Stimulated activated CD8-positive, alpha-beta memory T cell treated with anti-CD3 and anti-CD28 coated beads, Interleukin-12 subunit alpha, Interleukin-12 subunit beta, amount 100 ng/mL, for 1 hour (primary cell): ENCODE data around the gene POPDC2.

Experiments used
- DNase-seq: peaks from one replicate; pipeline ENCODE4 v3.0.0-alpha.2; 2020; ENCODE audit warnings: low read depth

Gene POPDC2

DNA sequence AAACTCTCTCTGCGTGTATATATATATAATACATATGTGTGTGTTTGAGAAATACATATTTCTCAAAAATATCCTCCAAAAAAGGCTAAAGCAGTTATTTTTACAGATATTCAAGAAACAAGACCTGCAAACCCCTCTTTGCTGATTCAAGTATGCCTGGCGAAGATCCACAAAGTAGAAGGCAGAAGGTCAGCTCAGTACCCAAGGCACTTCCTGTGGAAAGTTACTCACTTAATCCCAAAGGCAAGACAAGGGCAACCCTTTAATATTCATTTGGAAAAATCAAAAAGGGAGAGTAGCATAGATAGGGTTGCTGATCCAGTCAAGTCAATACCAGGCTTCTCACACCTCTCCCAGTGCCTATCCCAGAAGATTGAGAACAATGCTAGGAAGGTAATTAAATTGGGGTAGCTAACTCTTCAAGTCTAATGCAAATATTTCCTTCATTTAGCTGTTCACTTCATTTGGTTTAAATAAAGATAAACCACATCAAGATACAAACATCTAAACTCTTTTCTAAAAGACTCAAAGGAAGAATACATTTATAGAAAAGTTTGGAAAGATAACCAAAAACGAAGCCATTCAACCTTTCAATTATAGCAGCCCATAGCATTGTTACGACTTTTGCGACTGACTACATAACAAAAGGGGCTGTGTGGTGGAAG, 9.6 kb upstream of the POPDC2 start:
- no peak for DNase-seq

DNA sequence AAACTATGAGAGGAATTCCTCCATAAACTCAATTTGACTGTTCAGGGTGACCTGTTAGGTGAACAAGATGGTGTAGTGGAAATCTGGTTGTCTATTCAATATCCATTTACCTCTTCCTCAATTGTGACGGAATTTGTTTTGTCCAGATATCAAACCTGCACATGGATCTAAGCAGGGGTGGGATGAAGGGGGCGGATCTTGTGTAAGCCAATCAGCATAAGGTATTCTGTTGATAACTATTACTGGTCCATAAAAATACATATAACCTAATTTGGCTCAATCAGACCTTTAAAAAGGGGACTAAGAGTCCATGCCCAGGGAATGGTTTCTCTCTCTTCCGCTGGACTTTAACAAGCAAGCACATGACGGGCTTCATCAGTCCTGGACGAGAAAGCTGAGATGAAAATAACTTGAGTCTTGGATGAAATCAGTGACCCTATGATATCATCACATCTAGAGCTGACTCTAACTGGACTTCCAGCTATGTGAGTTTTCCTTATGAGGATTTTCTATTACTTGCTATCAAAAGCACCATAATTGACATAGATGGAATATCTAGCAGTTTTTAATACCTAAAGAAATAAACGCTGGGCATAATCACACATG, 5.7 kb upstream of the POPDC2 start:
- DNase-seq: no peak

DNA sequence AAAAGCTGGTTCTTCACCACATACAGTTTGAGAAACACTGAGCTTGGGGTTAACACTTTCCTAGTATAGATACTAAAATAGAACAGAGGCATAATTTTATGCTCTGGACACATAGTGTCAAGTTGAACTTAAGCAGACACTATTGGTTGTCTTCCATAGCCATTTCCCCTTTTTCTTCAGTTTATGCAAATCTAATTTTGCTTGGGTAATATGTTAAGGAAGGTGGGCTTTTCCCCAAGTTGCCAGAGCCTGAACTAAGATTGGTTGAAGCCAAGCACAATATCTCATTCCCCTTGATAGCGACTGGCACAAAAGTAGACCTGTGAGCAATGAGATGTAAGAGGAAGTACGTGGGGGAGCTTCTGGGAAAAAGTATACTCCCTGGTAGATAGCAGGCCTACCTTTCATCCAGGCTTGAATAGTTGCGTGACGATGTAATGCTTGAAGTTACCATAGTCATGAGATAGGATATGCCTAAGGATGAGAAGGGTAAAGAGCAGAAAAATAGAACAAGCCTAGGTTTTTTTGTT, 4.5 kb upstream of the POPDC2 start:
- no peak for DNase-seq

DNA sequence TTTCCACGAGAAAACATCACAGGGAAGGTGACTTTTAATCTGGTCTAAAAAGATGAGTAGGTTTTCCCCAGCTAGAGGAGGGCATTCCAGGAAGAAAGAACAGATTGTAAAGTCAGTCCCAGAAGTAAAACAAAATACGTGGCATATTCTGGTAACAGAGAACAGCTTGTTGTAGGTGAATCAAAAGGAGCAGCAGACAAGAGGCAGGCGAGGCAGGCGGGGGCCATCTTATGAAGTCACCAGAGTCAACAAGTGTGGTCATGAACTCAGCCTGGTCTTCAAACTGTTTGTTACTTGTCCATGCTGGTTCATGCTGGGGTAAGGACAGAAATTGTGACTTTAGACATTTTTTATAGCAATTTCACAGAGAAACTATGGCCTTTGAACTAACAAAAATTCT, 4.0 kb upstream of the POPDC2 start:
- DNase-seq: no peak

DNA sequence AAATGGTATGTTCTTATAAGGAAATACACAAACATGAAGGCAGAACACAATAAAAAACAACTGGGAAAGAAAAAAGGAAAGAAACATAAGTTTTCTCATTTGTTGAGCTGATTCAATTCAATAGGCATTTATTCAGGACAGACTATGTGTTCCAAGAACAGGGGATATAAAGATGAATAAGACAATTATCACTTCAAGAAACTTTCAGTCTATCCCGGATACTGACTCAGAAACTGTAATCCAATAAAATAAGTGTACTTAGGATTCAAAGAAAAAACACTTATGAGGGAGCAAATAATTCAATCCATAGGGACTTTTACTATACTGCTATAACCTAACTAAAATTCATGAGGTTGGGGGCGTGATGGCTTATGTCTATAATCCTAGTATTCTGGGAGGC, 3.5 kb upstream of the POPDC2 start:
- no peak for DNase-seq

DNA sequence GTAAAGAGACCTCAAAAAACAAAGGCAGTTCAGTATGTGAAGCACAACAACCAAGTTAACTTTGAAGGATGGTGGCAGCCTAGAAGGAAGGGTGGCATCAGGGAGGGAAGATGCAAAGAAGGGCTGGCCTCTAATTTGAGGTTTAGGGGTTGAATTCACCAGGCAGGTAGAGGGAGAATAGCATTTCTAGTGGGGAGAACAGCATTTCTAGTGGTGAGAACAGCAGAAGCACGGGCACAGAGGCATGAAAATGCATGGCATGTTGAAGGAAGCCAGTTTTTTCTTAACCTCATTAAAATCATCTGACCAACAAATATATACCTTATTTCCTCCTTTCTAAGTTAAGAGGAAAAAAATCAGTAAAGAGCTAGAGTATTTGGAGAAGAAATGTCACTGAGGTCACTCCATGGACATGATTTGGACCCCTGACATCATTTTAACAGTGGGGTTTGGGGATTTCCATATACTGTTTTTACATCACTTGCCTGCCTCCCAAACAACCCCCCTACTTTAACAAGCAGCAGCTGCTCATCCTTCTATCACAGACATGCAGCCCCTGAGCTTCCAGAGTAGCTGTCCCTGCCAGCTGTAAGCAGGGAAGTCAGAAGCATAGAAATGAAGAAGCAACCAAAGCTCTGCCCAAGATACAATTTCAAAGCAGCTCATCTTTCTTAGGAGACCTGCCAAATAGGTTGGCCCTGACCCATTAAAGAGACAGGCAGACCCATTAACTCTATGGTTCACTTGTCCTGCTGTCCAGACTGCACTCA, 2.4 kb upstream of the POPDC2 start:
- DNase-seq: no peak

DNA sequence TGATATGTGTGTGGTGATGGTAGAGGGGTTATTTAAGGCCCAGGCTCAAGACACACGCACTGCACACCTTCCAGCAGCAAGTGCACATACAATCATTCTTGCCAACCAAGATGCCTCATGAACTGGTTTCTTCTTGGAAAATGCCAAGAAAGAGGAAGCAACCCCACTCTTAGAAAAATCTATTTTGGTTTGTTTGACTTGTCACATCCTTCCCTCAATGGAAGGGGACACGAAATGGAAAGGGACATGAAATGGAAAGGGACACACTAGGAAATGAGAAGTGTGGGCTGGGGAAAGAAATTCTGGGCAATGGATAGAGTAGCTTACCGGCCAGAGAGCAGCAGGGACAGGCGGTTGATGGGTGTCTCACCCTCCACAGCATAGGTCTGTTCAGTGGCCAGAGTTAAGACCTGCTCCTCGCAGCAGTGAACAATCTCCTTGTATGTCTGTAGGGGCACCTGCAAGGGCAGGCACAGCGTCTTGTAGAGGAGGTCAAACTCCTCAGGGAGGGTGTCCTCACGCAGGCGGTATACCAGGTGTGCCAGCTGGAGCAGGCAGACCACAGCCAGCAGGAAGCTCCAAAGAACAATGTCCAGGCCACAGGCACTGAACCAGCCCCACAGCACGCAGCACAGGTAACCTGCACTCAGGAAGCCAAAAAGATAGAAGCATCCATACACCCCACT, 640 bp downstream of the POPDC2 start:
- no peak for DNase-seq

DNA sequence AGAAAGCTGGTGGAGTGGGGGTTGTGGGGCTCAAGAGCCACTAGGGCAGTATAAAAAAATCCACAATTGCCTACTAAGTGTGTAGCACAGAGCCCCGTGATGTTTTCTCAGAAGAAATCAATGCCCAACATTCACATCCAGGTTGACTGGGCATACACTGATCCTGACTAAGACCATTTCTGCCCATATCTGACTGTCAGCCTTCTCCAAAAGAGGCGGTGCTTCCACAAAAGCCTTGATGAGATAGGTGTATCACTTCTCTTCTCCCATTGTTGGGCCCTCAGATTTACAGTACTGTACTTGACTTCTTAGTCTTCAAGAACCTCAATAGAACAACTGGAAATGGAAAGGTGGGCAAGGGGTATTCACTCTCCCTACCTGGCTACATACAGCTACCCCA, 1.4 kb downstream of the POPDC2 start:
- DNase-seq: no peak

DNA sequence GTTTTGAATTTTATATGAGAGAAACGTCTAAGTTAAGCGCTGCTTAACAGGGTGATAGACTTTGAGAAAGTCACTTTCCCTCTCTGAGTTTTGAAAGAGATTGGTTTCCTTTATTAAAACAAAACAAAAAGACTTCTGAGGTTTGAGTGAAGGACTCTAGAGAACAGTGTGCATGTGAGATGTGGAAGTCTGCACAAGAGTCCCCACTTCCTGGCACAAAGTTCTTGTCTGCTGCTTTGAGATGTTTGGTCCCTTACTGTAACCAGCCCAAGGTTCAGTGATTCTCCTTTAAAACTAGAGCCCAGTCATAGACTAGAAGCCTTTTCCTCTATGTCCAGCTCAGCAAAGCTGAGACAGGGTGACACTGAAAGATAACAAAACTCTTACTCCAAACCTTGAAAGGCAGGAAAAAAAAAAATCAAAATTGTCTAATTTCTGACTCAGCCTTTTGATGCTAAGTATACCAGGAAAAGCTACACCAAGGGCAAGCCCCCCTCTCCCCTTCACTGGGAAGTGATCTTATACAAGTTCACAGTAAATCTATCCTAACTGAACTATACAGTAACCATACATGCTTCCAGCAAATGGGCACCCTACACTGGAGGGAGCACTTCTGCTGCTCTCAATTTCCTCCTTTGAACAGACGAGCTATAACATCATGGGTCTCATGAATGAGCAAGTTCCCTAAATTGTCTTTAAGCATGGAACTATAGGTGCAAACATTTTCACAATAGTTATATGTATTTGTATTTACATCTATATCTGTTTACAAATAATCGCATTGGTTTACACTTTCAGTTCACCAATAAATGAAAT, 2.3 kb downstream of the POPDC2 start:
- no peak for DNase-seq

DNA sequence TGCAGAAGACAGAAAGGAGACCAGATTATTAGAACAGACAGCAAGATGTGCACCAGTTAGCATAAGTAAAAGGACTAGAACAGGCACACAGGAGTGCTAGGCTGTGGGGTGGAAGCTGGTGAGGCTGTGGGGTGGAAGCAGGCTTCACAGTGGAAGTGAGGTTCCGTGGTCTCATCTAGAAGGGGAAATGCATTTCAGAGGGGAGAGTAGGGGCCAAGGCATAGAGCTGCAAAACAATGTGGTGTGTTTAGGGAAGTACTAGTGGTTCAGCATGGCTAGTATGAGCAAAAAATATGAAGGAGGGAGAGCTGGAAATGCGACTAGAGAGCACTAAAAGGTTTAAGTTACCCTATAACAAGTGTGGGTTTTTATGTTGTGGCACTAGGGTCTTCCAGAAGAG, 6.5 kb downstream of the POPDC2 start:
- no peak for DNase-seq

DNA sequence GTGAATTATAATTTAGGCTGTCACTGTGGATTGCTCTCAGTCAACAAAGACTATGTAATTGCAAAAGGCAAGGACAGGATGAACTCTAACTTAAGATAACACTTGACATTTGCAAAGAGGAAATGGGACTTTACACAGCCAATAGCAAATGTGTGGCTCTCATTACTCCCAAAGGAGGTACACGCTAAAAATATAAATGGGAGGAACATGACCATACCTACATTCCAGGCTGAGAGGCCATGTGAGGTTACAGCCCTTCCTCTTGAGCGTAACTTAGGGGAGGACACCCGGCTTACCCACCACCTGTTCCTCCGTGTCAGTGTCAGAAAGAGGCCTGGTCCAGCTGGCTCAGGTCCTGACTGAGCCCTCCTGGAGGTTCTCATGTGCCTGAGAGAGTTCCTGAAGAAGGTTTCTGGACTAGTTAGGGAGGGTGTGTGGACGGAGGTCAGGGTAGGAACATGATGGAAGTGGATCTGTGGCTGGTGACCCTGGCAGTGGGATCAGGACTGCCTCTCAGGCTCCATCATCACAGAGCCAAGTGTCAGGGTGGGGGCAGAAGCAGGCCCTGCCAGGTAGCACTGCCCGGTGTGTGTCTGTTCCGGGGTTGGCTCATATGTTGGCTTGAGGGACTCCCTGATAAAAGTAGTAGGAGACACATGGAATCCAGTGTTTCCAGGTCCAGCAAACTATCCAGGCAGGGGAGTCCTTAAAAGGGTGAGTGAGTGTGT, 7.9 kb downstream of the POPDC2 start:
- no peak for DNase-seq

DNA sequence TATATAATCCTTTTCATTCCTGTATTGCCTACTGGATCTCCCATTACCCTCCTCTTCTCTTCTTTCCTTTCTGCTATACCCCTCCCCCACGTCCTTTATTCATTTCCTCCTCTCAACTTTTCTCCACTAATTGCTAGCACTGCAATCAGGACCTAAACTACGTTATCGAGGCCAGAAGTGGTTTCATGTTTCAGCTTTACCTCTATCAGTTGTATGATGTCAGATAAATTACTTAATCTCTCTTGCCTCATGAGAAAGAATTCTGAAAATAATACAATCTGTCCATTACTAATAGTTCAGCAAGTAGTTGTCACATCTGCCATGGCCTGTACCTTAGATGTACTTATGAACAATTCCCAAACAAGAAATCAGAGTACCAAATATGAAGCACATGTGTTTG, 10.6 kb downstream of the POPDC2 start:
- DNase-seq: no peak

DNA sequence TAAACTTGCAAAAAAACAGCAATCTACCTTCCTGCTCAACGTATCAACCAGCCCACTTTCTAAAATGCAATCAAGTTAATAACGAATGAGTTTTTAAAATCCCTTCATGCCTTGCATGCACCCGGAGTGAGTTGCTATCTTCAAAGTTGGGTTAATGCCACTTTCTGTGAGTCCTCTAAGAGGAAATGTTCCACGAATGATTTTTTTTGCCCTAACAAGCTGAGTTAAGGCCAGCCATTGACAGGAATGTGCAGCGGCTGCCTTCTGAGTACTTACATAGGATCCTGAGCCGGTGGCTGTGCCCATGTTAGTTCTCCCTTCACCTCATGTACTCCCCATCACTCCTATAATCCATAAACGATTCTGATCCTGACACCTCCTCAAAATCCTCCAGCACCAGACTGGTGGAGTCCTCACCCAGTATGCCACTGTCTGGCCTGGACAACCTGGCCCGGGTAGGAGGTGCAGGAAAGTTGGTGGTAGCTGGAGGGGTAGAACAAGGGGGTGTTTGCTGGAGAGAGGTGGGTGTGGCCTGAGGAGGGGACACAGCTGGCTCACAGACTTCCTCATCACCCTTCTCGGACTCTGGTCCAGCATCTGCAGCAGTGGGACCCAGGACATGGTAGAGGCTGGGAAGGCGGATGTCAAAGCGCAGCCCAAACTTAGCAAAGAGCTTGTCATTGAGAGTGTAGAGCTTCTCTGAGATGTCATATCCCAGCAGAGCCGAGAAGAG, 12.4 kb downstream of the POPDC2 start:
- DNase-seq: no peak

DNA sequence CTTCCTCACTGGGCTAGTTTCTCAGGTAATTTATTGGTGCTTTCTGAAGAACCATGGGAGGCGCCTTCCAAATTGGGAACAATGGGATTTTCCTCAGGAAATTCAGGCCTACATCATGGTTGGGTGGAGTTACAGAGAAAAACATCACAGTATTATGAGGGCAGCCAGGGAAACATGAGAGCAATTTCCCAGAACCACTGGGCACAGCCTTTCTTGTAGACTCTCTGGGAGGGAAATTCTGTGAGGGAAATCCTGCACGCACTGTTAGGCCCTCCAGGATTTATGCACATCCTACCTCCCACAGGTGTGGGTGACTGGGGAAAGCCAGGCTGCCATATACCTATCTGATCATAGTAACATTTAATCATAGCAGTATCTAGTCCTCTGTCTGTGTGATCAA, 13.2 kb downstream of the POPDC2 start:
- DNase-seq: no peak

DNA sequence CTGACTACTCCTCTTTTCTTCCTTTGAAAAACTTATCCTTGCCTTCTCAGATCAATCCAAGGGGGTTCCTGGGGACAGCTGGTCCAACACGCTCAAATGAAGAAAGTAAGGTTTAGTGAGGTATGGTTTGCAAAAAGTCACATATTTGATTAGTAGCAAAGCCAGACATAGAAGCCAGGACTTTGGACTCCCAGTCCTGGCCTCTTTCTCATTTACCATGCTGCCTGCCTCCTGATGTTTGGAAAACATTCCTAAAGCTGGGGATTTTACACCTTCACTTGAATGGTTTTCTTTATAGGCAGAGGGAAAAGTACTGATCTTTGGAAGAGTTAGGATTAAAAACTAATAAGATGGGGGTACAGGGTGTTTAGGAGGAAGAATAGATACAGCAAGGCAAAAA, 14.6 kb downstream of the POPDC2 start:
- no peak for DNase-seq

DNA sequence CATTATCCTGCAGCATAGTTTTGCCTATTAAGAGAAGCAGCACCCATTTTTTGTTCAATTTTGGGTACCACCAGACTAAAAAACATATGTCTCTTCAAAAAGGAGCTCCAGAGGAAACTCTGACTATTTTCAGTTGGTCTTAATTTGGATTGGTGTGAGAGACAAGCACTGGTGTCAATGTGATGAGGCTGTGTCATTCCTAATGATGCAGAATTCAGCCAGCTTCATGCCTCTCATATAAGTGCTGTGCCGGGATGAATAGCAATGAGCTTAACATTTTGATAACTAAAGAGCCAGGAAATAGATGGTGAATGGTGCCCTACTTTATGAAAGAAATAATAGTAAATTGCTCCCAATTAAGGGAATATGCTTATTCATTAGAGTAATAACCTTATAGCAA, 15.9 kb downstream of the POPDC2 start:
- no peak for DNase-seq

DNA sequence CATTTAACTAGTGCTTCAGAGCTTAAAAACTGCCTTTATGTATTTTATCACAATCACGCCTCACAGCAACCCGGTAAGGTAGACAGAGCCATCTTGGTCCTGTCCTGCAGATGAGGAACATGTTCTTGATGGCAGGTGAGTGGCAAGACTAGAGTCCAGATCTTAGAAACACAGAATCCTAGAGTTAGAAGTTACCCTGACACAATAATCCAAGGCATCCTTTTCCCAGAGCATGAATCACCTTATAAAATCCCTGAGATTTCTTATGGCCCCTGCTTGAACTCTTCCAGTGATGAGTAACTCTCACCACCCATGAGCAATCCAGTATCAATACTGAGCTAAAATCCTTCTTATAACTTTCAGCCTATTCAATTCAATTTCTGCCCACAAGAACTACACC, 16.9 kb downstream of the POPDC2 start:
- no peak for DNase-seq

DNA sequence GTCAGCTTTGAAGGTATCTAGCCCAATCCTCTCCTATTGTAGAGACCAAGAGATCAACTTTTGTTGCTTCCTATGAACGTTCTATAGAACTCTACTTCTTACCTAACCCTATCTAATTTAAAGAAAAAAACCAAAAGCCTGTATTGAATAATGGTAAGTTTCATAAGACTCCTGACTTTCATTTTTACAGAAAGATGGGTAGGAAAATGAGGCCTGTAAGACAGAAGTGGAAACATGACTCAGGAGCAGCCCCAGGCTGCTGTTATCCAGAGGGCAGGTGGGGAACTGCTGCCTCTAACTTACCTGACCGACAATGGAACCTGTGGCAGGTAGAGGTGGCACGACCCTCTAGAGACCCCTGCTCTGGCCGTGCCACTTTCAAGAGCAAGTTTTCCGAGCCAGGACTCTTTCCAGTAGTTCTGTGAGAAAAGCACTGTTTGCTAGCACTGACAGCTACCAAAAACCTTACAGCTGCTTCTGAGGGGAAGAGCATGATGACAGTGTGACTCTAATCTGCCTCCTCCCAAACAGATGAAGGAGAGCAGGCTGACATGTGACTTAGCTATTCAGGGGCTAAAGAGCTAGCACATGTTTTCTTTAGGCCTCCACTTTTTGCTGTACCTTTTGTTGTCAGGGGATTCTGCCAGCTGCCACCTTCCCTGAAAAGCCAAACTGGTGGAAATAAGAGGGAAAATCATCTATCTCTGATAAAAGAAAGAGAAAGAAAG, 17.5 kb downstream of the POPDC2 start:
- no peak for DNase-seq

DNA sequence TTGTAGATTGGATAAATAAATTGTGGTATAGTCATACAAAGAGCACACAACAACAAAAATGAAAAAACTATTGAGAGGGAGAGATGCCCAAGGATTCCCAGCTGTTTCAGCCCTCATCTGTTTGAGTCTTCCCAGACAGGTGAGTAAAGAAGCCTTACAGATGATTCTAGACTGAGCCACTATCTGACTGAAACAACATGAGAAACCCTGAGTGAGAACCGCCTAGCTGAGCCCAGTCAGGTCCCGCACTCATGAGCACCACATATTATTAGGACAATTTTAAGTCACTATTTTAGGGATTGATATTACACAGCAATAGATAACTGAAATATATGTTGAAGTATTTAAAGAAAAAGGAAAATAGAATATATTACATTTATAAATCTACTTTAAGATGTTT, 19.0 kb downstream of the POPDC2 start:
- no peak for DNase-seq
